HCT116 (cell line): ENCODE data around the gene C10orf62.

Experiments used
- CTCF ChIP-seq, 3 experiments: fragments of 200-600 bp in 1 of 3; sonication (generic) in 1 of 3; IDR thresholded peaks in 2 of 3; conservative IDR thresholded peaks in 1 of 3; 2 replicates each; pipeline ENCODE4 v1.5.1; 2012 to 2017; ENCODE audit warnings: low read depth in 2 of 3, low read length in 2 of 3, antibody characterized with exemption in 1 of 3, borderline replicate concordance in 1 of 3, control low read depth in 1 of 3, mild to moderate bottlenecking in 1 of 3, mixed read lengths in 1 of 3, mixed run types in 1 of 3, moderate library complexity in 1 of 3; ENCODE audit not compliant: insufficient read depth in 1 of 3
- ELF1 ChIP-seq: IDR thresholded peaks from 2 replicates; pipeline ENCODE4 v1.6.1; 2012; ENCODE audit warnings: low read depth, borderline replicate concordance
- EZH2 ChIP-seq: fragments of 200-600 bp; sonication (generic); IDR thresholded peaks from 2 replicates; pipeline ENCODE4 v1.6.1; 2017; ENCODE audit warnings: antibody characterized with exemption, mixed run types
- EZH2phosphoT487 ChIP-seq: fragments of 200-600 bp; IDR thresholded peaks from 2 replicates; pipeline ENCODE4 v1.6.1; 2018; ENCODE audit warnings: antibody characterized with exemption, borderline replicate concordance
- MAX ChIP-seq: IDR thresholded peaks from 2 replicates; pipeline ENCODE4 v1.6.1; 2012
- POLR2A ChIP-seq: IDR thresholded peaks from 2 replicates; pipeline ENCODE4 v1.7.0; 2011; ENCODE audit warnings: borderline replicate concordance; ENCODE audit not compliant: insufficient read depth, insufficient read length; ENCODE audit errors: extremely low read depth
- POLR2AphosphoS5 ChIP-seq: IDR thresholded peaks from 2 replicates; pipeline ENCODE4 v1.6.1; 2011; ENCODE audit warnings: mild to moderate bottlenecking, low read depth, low read length, moderate library complexity
- RAD21 ChIP-seq: IDR thresholded peaks from 2 replicates; pipeline ENCODE4 v1.6.1; 2012; ENCODE audit warnings: low read depth, mild to moderate bottlenecking
- REST ChIP-seq: IDR thresholded peaks from 2 replicates; pipeline ENCODE4 v1.6.1; 2012; ENCODE audit warnings: low read depth
- SIN3A ChIP-seq: IDR thresholded peaks from 2 replicates; pipeline ENCODE4 v1.6.1; 2012; ENCODE audit warnings: low read depth
- SP1 ChIP-seq: IDR thresholded peaks from 2 replicates; pipeline ENCODE4 v1.6.1; 2012; ENCODE audit warnings: low read depth
- TCF7L2 ChIP-seq: IDR thresholded peaks from 2 replicates; pipeline ENCODE4 v1.7.0; 2011; ENCODE audit warnings: borderline replicate concordance, inconsistent platforms; ENCODE audit not compliant: insufficient read depth, insufficient read length; ENCODE audit errors: extremely low read depth
- ZNF274 ChIP-seq: fragments of 200-500 bp; sonication (Bioruptor generic); IDR thresholded peaks from 2 replicates; pipeline ENCODE4 v1.6.1; 2014; ENCODE audit warnings: mild to moderate bottlenecking, low read depth, low read length, inconsistent platforms

GRCh38 chr10:97550336-97551149 is 39.0 kb upstream of the C10orf62 start:
- TF ChIP-seq CTCF (IDR thresholded peaks at IDR 0.05 in 2 of 3, conservative IDR thresholded peaks at IDR 0.05 in 1 of 3; ENCODE audit: borderline replicate concordance in 1 of 3, insufficient read depth in 1 of 3, low read depth in 2 of 3, low read length in 2 of 3) = no peak
- no peak for TF ChIP-seq EZH2phosphoT487
- no peak for TF ChIP-seq POLR2A
- TF ChIP-seq POLR2AphosphoS5 = no peak
- no peak for TF ChIP-seq MAX
- TF ChIP-seq SIN3A = no peak
- TF ChIP-seq SP1 = no peak
- TF ChIP-seq ZNF274 = no peak
- TF ChIP-seq REST = no peak
- no peak for TF ChIP-seq EZH2
- TF ChIP-seq TCF7L2 = no peak
- no peak for TF ChIP-seq ELF1
- TF ChIP-seq RAD21 = no peak
